Endothelial cell of hepatic sinusoid (primary cell): Measurements from ENCODE around the gene ZNF892.
"Not testable (repeated sequence)": the region's sequence is repeated elsewhere in the genome, so short reads cannot be mapped to it uniquely, and the experiment has no call there.

ENCODE experiments used
- in situ Hi-C: cut with HindIII; loops from 2 replicates; pipeline ENCODE4 v1.10.0; 2017; ENCODE audit warnings: low sequenced_read_pairs

The ZNF892 gene

DNA sequence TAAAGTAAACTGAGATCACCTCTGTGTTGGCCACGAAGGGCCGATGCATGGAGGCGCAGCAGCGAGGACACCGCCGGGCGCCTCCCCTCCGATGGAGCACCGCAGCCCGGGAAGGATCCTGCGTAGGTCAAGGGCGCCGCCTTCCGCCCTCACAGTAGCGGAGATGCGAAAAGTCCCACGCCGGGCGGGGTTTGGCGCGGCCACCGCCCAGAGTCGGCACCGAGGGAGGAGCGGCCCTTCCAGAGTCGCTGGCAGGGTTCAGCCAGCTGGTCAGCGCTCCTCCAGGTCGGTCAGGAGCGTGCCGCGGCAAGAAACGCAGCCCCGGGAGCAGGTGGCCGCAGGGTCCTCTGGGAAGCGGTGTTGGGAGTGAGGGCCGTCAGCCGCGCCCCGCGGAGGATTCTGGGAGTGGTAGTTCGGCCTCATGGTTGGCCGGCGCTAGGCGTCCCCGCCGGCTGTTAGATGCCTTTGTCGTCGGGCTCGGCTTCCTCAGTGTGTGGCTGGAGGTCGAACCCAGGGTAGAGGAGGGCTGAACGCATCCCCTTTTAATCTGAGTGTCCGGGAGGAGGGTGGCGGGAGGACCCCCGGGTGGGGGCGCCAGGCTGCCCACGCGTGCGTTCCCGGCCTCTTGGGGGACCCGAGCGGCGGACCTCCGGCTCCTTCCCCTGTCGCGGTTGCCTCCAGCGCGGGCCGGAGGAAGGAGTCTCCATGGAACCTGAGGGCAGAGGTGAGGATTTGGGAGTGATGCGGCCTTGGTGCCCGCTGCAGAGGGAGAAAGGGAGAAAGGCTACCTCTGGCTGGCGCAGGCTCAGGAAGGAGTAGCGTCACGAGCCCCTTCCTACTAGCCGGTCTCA is at the start of gene ZNF892:
TSS of gene ZNF892 (plus strand) at position 411 of the 851 bp plus-strand sequence. CDS start at position 706, 295 bp downstream.
- in situ Hi-C loops: no loop called here

DNA sequence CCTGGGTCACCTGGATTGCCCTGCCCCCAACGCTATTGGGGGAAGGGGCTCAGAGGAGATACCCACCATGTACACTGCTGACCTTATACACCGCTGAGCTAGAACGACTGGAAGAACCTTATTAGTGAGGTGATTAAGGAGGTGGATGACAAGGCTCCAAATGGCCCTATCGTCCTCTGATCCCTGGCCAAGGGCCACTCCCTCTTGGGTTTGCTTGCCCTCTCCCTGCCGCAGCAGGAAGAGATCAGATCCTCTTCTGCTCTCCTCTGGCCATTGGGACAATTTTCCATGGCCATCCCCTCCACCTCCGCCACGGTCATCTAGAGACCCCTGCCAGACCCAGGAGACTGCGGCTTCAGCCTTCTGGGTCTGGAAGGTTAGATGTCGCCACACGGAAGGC is 48.9 kb upstream of the ZNF892 start:
- in situ Hi-C loops: no loop called here

DNA sequence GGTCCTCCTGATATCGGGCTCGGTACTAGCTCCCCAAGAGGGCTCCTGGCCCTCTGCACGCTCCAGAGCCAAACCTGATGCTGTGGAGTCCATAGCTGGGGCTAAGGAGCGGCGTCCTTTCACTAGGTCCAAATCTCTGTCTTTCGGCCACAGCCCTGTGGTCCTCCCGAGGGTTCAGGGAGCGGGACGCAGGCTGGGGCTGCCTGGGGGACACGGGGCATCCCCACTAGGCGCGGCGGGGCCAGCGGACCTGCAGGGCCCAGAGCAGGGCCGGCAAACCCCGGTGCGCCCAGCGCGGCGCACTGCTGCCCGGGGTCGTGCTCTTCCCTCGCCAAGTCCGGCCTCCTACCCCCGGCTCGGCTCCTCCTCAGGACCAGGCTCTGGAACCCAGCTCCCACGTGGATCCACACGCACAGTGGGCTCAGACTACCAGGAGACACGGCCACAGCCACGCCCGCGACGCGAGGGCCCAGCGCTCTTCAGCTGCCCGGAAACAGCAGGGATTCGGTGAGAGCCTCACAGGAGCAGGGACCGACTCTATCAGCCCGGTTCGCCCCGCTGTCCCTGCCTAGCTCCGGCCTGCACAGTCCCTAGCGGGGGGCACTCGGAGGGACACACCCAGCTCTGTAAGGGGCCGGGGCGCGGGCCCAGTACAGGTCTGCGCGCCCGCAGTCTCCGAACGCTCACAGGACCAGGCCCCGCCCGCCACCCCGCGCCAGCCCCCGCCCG is 48.3 kb upstream of the ZNF892 start:
- in situ Hi-C loops: no loop called here

DNA sequence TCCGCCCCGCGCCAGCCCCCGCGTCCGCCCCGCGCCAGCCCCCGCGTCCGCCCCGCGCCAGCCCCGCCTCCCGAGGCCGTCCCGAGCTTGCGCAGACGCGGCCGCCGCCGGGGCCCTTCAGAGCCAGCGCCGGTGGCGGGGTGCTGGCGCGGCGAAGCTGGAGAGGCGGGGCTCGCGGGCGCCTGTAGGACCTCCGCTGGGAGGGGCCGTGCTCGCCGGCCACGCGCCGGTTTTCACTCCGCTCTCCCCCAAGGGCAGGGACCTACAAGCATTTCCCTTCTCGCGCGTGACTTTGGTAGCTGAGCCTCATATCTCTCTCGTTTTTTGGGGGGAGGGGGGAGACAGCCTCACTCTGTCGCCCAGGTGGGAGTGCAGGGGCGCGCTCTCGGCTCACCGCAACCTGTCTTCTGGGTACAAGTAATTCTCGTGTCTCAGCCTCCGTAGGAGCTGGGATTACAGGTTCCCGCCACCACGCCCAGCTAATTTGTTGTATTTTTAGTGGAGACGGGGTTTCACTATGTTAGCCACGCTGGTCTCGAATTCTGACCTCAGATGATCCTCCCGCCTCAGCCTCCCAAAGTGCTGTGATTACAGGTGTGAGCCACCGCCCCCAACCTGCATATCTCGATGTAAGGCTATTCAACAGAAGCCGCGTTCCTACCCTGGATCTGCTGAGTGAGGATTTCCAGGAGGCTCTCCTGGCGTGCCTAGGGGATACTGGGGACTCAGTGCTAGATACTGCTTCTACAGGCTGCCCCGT is 47.5 kb upstream of the ZNF892 start, which contains the start of gene ZNF514:
TSS of gene ZNF514 (minus strand) at position 159 of the 760 bp plus-strand sequence. CDS start 6,595 bp downstream, outside the sequence.
- in situ Hi-C loops: no loop called here

DNA sequence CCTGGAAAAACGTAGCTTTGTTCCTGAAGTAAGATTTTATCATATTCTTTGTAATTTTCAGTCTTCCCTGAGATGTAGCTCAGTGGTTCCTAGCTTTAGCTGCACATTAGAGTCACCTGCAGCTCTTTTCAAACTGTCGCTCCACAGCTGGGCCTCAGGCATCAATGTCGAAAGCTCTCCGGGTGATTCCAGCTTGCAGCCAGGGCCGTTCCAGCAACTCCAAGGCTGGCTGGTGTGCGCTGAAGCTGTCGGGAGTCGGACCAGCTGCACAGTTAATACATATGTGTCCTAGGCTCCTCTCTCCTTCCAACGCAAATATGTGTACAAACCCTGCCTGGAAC is 42.3 kb upstream of the ZNF892 start:
- in situ Hi-C loops: no loop called here

DNA sequence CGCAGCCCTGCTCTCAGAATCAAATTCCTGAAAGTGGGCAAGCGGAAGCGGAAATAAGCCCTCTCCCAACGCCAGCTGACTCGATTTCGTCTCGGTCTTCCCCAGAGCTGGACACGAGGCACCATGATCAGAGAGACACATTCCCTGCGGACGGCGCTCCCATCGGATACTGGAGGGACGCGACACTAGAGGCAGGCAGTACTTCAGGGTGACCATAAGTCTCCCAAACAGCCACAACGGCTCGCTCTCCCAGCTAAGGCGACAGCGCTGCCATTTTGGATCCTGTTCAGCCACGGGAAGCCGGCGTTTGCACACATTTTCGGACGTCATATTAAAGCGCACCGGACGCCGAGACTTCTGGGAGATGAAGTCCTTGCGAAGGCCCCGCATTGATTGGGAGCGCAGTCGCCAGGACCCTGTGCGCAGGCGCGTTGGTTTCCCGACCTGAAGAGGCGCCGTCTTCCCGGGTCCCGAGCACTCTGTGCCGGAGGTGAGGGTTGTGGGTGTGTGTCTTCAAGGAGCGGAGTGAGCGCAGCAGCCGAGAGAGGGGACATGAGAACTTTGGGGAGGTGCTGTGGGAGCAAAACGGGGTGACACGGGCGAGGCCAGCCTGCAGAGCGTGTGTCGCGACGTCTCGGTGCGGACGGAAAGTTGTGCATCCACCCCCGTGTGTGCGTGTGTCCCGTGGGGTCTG is 41.8 kb upstream of the ZNF892 start, which contains the start of gene ZNF2:
TSS of gene ZNF2 (plus strand) at position 439 of the 694 bp plus-strand sequence. CDS start 10,418 bp downstream, outside the sequence.
- in situ Hi-C loops: no loop called here

DNA sequence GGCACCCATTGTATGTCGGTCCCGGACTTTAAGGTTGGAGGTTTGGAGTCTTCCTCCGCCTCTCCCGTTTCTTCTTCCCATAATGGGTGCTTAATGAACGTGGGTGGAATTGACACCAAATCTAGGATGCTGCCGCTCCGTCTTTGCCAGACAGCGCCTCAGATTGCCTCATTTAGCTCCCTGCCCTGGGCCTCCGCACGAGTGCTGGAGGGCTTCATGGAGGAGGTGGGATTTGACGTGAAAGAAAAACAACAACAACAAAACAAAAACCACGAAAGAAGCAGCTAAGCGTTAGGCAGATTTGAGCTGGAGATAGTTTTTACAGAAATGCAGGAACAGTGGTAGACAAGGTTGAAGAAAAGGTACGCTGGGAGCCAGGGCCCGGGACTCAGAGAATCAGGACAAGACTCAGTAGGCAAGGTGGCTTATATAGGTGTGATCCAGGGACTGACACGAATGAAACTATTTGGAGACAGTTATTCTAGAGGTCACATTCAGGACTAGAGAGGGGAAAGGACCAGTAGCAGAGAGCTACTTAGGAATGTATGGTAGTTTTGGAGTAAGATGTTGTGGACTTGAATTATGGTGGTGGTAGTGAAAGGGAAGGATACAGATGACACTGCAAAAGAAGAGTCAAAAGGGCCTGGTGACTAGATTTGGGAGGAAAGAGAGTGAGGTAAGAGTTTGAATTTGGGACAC is 41.1 kb upstream of the ZNF892 start:
- in situ Hi-C loops: no loop called here

DNA sequence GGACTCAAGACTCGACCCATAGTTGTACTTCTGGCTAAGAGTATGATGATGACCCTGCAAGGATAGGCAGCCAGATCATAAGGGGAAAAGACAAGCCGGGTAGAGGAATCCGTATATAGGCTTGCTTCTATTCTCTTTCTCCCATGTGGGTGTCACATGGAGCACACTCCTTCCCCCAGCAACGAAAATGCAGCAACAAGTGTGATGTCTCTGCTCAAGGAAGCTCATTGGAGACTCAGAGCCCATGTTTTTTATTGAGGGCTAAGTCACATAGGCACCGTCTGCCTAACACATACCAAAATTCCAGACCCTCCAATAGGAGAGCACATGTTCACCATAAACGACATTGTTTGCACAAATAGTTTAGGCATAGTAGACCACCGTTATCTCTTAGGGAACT is 35.4 kb upstream of the ZNF892 start:
- in situ Hi-C loops: no loop called here

DNA sequence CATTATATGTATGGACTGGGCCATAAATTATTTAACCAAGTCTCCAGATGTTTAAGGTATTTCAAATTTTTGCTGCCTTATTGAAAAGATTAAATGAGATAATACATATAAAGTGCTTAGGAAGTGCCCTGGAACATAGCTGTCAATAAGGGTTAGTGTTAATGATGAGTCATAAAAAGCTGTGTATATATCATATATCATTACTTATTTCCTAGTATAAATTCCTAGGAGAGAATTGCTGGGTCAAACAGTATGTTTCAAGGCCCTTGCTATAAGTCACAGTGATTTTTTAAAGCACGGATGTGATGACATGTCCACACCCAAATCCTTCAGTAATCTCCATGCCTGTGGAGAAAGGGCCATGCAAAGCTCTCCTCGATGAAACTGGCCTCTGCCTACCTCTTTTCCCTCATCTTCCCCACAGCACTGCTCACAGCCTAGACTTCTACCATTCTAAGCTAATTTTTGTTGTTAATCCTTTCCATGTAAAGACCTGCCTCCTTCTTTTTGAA is 33.2 kb upstream of the ZNF892 start:
- in situ Hi-C loops: no loop called here

DNA sequence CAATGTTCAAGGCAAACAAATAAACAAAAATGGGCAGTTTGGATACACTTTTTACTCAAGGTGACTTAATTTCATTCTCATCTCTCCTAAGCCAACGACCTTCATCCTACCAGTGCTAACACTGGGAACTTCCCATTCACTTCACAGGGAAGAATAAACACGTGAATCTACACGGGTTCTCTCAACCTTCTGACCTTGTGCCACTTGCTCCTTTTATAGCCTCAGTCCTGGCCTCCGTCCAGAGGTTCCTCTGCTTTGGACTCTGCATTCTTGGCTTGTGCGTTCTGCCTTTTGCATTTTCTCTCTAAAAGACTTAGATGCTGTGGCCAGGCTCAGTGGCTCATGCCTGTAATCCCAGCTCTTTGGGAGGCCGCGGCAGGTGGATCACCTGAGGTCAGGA is 27.9 kb upstream of the ZNF892 start:
- in situ Hi-C loops: no loop called here

DNA sequence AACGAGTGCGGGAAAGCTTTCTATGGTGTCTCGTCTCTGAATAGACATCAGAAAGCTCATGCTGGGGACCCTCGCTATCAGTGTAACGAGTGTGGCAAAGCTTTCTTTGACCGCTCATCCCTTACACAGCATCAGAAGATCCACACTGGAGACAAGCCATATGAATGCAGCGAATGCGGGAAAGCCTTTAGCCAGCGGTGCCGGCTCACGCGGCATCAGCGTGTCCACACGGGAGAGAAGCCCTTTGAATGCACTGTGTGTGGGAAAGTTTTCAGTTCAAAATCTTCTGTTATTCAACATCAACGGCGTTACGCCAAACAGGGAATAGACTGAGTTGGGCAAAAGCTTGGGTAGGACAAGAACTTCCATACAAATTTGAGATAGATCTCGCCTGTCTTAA is 25.5 kb upstream of the ZNF892 start:
- in situ Hi-C loops: no loop called here

DNA sequence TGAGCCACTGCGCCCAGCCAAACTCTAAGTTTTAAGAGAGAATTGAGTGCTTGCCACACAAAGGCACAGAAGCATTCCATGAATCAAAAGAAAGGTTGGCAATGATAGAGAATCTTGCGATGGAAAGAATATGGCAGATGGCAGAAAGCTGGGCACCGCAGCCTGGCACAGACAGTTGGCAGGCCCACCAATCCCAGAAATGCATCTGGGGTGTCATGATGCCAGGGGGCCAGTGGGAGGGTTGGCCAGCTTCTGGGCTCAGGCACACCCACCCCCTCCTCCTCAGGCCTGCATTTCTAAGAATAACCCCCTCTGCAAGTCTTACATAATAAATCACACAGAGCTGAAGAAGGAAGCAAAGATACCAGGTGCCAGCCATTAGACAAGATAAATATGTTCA is 22.1 kb upstream of the ZNF892 start:
- in situ Hi-C loops: no loop called here

DNA sequence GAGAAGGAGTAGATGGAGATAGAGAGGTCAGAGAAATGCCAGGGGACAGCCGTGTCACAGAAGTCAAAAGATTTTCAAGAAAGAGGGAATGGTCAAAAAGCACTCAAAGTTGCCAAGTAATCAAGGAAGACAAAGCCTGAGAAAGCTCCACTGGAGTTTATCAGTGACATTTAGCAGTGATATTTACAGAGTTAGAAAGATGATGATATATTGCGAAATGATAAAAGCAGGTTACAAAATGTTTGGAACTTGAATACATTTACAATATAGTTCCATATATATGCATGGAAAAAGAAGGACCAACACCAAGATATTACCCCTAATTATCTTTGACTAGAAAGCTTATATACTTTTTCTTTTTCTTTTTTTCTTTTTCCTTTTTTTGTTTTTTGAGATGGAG is 21.3 kb upstream of the ZNF892 start:
- in situ Hi-C loops: no loop called here

DNA sequence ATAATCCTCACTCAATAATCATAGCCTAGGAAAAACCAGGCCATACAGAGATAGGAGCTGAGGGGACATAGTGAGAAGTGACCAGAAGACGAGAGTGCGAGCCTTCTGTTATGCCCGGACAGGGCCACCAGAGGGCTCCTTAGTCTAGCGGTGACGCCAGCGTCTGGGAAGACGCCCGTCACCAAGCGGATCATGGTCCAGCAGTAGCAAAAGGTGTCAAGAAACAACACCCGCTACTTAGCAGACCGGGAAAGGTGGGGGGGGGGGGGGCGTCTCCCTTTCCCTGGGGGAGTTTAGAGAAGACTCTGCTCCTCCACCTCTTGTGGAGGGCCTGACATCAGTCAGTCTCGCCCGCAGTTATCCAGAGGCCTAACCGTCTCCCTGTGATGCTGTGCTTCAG is 14.4 kb upstream of the ZNF892 start:
- in situ Hi-C loops: not testable (repeated sequence)

DNA sequence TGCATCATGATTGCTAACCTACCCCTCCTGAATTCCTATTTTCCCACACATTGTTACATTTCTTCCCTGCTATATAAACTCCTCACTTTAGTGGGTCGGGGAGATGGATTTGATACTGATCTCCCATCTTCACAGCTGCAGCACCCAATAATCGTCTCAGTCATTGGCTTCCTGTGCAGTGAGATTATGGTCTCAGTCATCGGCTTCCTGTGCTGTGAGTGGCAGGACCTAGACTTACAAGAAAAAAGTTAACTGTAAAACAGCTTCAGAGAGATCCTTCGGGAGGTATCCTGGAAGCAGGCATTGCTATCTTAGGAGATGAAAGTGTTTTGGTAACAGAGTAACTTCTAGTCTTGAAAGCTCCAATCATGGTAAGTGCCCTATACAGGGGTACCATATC is 3.4 kb upstream of the ZNF892 start:
- in situ Hi-C loops: no loop called here

DNA sequence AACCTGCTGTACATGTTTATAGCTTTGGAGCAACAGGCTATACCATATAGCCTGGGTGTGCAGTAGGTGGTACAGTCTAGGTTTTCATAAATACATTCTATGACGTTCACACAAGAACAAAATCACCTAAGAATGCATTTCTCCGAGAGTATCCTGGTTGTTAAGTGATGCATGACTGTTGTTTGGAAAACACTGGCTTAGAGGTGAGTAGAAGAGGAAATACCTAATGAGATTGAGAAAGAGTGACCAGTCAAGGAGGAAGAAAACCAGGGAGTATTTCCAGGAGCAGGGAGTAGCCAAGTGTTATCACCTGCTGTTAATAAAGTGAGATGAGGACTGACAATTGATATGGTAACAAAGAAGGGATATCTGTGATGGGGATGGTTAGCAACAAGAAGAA is 2.9 kb upstream of the ZNF892 start:
- in situ Hi-C loops: no loop called here

DNA sequence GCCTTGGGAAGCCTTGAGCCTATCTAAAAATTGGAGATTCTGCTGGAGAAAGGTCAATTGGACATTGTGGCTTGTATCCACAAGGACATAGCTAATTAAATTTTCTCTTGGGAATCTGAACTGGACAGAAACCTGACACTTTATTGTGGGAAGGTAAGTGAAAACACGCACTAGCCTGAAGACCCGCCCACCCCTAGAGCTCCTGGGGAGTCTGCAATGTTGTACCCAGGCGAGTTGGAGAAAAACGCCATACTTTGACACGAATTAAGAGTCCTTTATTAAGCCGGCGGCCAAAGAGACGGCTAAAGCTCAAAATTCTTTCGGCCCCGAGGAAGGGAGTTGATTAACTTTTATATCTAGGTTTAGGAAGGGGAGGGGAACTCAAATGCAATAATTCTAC is 1.2 kb upstream of the ZNF892 start:
- in situ Hi-C loops: no loop called here

DNA sequence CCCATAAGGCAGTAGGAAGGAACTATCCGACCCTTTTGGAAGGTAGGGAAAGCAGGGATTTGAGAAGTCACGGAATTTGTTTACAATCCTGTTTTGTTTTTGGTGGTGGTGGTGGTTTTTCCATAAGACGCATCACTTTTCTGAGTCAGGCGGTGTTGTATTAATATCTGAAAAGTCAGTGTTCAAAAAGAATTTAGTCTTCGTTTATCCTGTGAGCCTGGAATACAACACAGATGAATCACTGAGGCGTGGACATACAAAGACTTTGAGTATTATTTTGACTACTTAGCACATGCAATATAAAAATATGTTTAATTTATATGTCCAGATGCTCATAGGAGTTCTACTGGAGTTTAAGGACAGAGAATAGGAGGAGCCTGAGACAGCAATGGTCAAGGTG is 785 bp downstream of the ZNF892 start:
- in situ Hi-C loops: no loop called here

DNA sequence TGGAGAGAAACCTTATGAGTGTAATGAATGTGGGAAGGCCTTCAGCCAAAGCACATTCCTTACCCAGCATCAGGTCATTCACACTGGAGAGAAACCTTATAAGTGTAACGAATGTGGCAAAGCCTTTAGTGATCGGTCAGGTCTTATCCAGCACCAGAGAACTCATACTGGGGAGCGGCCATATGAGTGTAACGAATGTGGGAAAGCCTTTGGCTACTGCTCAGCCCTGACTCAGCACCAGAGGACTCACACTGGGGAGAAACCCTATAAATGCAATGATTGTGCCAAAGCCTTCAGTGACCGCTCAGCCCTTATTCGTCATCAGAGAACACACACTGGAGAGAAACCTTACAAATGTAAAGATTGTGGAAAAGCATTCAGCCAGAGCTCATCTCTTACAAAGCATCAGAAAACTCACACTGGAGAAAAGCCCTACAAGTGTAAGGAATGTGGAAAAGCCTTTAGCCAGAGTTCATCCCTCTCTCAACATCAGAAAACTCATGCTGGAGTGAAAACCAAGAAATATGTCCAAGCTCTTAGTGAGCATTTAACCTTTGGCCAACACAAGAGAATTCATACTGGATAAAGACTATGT is 7.8 kb downstream of the ZNF892 start:
- in situ Hi-C loops: no loop called here

DNA sequence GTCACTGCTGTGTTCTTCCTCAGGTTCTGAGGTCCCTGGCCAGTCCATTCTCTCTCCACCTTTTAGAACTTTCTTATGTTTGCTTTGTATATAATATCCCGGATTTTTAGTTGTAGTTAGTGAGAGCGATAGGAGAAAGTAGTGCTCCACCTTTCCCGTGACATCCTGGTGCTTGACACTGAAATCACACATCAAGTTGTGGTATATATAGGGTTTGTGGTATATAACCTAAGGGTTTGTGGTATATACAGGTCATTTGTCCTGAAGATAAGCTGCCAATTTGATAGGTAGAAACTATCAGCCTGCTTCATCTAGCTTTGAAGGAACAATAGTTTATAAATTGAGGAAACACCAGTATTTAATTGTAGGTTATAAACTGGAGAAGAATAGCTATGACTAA is 13.1 kb downstream of the ZNF892 start:
- in situ Hi-C loops: no loop called here
